Measurements from ENCODE around the gene TBC1D22A. TPM values are rescaled to one million over a fixed set of nuclear protein-coding genes. Genes with fewer than 3 reads are reported as not detected.

Gene TBC1D22A
- total RNA-seq, 1 donor from 2014 or later, result 41.0 TPM

DNA sequence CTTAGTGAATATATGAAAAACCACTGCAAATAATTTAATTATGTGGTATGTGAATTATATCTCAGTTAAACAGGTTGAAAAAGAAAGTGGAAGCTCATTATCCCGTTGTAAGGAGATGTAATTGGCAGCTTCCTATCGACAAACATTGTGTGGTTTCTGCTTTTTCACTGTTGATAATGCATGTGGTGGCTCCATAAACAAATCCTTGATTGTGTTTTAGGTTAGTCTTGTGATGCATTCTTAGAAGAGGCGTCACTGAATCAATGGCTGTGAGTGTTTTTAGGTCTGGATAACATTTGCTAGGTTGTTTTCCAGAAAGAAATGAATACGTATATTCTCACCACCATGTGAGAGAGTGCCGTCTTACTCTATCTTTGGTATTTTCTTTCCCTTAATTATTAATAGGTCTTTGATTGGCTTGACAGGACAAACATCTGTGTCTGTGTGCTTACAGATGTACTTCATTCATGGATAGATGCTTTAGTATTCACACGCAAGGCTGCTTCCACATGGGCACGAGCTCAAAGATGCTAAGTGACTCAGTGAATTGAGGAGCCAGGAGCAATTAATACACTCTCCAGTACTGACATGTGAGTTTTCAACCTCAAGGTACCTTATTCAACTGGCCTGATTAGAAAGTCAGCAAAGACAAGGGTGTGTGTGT lies 166.7 kb downstream of the TBC1D22A start:
- DNase-seq, result no peak

DNA sequence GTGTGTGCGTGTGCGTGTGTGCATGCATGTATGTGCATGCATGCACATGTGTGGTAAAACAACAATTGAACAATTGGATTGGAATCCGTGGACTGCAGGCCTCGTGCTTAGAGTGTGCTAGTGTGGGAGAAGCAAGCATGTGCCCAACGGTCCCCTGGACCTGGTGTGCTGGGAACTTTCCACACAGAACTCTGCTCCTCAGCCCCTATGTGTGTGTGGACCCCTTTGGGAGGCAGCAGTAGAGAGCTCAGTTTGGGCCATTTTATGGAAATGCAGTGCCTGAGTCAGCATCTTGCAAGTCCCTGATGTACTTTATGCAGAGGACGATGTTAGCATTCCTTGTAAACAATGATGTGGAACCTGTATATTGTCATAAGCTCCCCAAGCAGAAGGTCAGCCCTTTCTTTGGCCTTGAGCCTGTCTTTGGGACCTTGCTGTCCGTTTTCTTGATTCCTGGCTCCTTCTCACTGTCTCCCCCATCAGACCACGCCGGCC lies 167.3 kb downstream of the TBC1D22A start:
- no peak overlapping the region for H3K27ac Mint-ChIP-seq
- H3K36me3 Mint-ChIP-seq (ENCODE audit: low read depth), result peaks cover 11% of the 10 kb centered on the region
- H3K4me3 Mint-ChIP-seq, result no peak overlapping the region
- intact Hi-C loops (cut with micrococcal nuclease), result no loop called here
- H3K9me3 Mint-ChIP-seq, result no peaks in the 10 kb centered on the region
- peaks cover 15% of the 10 kb centered on the region for H3K4me1 Mint-ChIP-seq
- no peaks in the 10 kb centered on the region for H3K27me3 Mint-ChIP-seq
- DNase-seq, result no peak

More for the DNA sequence above, 166.7 kb downstream of the TBC1D22A start:
- Mint-ChIP-seq H3K4me3 (no peak overlapping the region), H3K4me1 (peaks cover 11% of the 10 kb centered on the region), H3K27me3 (no peaks in the 10 kb centered on the region), H3K9me3 (no peaks in the 10 kb centered on the region), H3K27ac (no peak overlapping the region), H3K36me3 (ENCODE audit: low read depth) (peaks cover 11% of the 10 kb centered on the region)
- intact Hi-C loops (cut with micrococcal nuclease), result no loop called here

DNA sequence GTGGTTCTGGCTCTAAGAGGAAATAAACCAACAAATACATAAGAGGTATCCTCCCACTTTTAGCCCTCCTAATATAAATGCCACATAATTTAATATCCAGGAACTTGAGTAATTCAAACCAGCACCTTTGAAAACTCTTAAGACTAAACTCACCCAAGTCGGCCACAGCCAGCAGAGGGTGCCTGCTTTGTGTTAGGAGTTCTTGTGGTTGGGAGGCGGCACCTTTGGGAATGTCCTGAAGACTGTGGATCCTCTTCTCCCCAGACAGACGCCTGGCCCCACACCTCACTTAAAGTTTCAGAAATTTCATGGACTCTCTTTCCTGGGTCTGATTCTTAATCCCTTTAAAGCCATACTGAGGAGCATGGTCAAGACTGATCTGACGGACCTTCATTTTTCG lies 169.0 kb downstream of the TBC1D22A start:
- peaks cover 23% of the 10 kb centered on the region for H3K4me1 Mint-ChIP-seq
- no peak for DNase-seq
- peaks cover 9% of the 10 kb centered on the region for H3K36me3 Mint-ChIP-seq (ENCODE audit: low read depth)
- intact Hi-C loops (cut with micrococcal nuclease), result no loop called here
- H3K27ac Mint-ChIP-seq, result no peak overlapping the region
- H3K27me3 Mint-ChIP-seq, result no peaks in the 10 kb centered on the region
- no peak overlapping the region for H3K4me3 Mint-ChIP-seq
- no peaks in the 10 kb centered on the region for H3K9me3 Mint-ChIP-seq

DNA sequence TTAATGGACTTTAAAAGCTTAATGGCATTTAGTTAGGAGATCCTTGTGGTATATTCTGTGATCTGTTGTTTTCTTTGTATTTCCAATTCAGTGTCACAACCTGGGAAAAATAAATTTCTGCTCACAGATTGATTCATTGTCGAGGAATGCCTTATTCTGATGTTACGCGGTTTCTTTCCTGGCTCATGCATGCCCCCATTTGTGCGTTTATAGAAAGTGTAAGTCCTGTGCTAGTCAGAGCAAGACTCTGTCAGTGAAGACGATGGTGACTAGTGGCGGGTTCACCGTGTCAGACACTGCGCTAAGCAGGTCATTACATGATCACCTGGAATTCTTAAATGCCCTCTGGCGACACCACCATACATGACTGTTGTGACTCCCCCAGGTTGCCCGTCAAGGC lies 169.4 kb downstream of the TBC1D22A start:
- Mint-ChIP-seq H3K4me1 (peaks cover 23% of the 10 kb centered on the region), H3K36me3 (ENCODE audit: low read depth) (peaks cover 9% of the 10 kb centered on the region), H3K4me3 (no peak overlapping the region), H3K27me3 (no peaks in the 10 kb centered on the region), H3K27ac (no peak overlapping the region), H3K9me3 (no peaks in the 10 kb centered on the region)
- no peak for DNase-seq
- intact Hi-C loops (cut with micrococcal nuclease), result no loop called here

DNA sequence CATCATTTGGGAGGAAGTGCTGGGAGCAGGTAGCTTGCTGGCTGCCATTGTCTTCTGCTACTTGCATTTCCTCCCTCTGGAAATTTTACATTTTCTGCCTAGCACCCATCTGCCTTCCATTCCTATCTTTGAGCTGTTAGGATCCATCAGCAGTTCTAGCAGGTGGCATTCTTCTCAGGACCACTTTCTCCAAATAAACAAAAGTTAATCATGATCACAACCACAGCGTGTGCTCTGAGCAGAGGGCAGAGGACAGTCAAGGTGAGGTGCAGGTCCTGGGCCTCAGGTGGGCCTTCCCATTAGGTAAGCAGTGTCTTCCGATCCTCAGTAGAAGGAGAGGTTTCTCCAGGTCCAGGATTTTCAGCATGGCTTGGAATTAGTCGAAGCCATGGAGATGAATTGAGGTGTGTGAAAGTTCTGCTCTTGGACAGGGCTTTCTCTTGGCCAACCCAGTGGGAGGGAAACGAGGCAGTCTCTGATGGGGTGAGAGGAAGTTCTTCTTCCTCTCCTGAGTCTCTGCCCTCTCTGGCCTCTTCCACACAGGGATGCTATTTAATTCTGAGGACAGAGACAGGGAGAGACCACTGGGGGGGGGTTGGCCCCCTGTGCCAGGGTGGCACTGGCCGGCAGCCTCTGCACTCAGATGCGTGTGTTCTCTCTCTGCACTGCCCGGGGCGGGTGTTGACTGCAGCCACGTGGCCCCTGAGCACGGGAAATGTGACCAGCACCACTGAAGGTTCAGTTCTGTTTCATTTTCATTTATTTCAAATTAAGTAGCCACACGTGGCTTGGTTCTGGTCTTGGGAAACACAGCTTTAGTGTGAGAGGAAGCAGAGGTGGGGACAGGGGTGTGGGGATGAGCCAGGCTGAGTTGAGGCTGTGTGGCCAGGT lies 170.8 kb downstream of the TBC1D22A start:
- Mint-ChIP-seq H3K27ac (no peak overlapping the region), H3K36me3 (ENCODE audit: low read depth) (peaks cover 9% of the 10 kb centered on the region), H3K4me1 (peaks cover 23% of the 10 kb centered on the region), H3K9me3 (no peaks in the 10 kb centered on the region), H3K27me3 (no peaks in the 10 kb centered on the region), H3K4me3 (no peak overlapping the region)
- no peak for DNase-seq
- intact Hi-C loops (cut with micrococcal nuclease), result no loop called here

DNA sequence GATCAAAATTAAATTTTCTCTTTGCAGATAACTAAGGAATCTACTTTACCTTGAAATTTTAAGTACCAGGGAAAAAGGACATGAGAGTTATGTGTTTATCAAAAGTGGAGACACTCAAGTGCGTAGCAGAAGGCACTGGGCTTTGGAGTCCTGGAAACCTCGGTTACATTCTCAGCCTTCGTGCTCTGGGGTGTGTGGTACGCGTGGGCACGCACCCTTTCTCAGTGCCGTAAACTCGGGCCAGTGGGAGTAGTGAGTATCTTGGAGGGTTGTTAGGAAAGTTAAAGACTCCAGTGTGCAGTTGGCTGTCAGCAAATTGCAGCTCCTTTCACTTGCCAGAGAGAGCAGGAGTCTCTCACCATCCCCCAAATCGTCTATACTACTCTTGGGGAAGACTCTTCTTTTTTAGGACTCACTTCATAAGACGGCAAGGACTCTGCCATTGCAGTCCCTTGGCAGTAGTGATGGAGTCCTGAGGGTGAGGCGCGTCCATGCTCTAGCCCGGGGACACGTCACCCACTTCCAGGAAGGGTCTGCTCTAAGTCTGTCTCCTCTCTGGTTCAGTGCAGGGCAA lies 171.8 kb downstream of the TBC1D22A start:
- peaks cover 9% of the 10 kb centered on the region for H3K36me3 Mint-ChIP-seq (ENCODE audit: low read depth)
- no peak for DNase-seq
- no peak overlapping the region for H3K4me3 Mint-ChIP-seq
- peaks cover 23% of the 10 kb centered on the region for H3K4me1 Mint-ChIP-seq
- H3K9me3 Mint-ChIP-seq, result no peaks in the 10 kb centered on the region
- H3K27ac Mint-ChIP-seq, result no peak overlapping the region
- H3K27me3 Mint-ChIP-seq, result no peaks in the 10 kb centered on the region
- intact Hi-C loops (cut with micrococcal nuclease), result no loop called here

DNA sequence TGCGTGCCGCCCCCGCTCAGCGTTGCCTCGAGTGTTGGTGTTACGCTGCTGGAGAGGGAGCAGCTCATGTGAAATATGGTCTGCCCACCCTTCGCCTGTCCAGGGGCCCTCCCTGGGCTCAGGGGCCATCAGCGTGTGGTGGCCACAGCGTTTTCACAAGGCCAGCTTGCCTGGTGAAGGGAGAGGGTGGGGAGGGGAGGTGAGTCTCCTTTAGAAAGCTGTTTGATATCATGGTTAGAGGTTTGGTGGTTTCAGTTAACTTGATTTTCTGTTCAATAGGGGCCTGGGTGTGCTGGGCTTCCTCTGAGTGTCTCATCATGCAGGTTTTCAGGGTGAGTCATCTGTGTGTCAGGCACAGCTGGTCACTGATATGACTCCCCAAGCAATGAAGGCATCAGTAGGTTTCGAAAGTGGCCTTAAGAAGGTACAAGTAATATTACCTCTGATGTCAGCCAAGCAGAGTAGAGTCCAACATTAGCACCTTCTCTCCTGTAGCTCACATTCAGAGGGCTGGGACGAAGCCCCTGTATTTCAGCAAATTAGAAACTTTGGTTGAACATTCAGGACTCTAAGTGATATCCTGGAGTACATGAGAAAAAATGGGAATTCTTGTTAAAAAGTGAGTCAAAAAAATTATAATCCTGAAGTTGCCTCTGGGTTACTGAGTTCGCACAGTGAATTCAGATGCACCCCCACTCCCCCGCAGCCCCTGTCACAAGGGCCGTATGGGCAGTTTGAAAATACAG lies 172.5 kb downstream of the TBC1D22A start:
- no peak overlapping the region for H3K4me3 Mint-ChIP-seq
- H3K4me1 Mint-ChIP-seq, result peaks cover 23% of the 10 kb centered on the region
- intact Hi-C loops (cut with micrococcal nuclease), result no loop called here
- no peak for DNase-seq
- H3K9me3 Mint-ChIP-seq, result no peaks in the 10 kb centered on the region
- H3K27me3 Mint-ChIP-seq, result no peaks in the 10 kb centered on the region
- H3K27ac Mint-ChIP-seq, result no peak overlapping the region
- H3K36me3 Mint-ChIP-seq (ENCODE audit: low read depth), result peaks cover 12% of the 10 kb centered on the region

DNA sequence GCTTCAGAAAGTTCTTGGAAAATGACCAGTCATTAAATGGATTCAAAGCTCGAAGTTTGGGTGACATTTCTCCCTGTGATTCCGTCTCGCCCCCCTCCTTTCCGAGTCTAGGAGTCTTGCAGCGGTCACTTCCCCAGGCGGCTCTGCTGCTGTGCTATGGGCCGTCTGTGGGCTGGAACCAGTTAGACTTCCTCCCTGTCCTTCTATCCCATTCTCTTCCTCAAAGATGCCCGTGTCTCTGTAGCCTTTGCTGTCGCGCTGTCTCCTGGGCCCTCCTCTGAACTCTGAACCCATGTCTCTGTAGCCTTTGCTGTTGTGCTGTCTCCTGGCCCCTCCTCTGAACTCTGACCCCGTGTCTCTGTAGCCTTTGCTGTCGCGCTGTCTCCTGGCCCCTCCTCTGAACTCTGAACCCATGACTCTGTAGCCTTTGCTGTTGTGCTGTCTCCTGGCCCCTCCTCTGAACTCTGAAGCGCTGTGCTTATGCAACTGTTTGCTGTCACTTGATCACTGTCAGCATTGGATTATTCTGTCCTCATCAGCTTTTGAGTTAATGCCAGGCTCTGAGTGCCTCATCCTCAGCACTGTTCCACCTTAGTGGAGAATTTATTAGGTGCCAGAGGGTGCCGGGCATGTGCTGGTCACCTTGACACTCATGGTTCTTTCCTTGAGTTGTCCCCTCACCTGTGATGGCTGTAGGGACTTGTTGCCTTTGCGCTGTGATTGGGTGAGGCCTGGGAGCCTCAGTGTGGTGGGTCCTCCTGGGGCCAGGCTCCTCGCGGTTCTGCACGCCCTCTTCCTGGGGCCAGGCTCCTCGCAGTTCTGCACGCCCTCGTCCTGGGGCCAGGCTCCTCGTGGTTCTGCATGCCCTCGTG lies 173.3 kb downstream of the TBC1D22A start:
- no peaks in the 10 kb centered on the region for H3K9me3 Mint-ChIP-seq
- H3K4me3 Mint-ChIP-seq, result no peak overlapping the region
- H3K27me3 Mint-ChIP-seq, result no peaks in the 10 kb centered on the region
- no peak overlapping the region for H3K27ac Mint-ChIP-seq
- intact Hi-C loops (cut with micrococcal nuclease), result no loop called here
- peaks cover 12% of the 10 kb centered on the region for H3K36me3 Mint-ChIP-seq (ENCODE audit: low read depth)
- H3K4me1 Mint-ChIP-seq, result peaks cover 23% of the 10 kb centered on the region
- no peak for DNase-seq

DNA sequence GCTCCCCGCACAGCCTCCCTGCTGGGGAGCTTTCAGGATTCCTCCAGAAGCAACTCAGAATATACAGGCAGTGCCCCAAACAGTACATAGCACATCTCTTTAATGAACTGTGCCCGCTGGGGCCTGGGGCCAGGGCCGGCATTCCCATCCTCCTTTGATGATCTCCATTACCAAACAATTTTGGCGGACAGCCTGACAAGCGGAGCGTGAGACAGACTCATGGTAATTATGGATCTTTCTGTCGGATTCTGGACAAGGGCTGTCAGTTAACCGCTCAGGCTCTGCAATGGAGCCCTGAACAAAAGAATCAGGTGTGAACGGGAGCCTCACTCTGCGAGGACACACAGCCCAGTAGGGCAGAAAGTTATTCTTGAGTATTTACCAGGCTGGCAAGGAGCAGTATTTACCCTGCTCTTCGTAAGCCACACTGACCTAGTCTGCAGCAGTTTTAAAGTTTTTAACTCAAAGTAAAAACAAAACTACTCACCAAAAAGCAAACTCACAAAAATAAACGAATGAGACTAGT lies 174.0 kb downstream of the TBC1D22A start:
- no peaks in the 10 kb centered on the region for H3K9me3 Mint-ChIP-seq
- H3K4me1 Mint-ChIP-seq, result peaks cover 23% of the 10 kb centered on the region
- no peak for DNase-seq
- H3K4me3 Mint-ChIP-seq, result no peak overlapping the region
- H3K27ac Mint-ChIP-seq, result no peak overlapping the region
- intact Hi-C loops (cut with micrococcal nuclease), result no loop called here
- H3K36me3 Mint-ChIP-seq (ENCODE audit: low read depth), result peaks cover 12% of the 10 kb centered on the region
- no peaks in the 10 kb centered on the region for H3K27me3 Mint-ChIP-seq

DNA sequence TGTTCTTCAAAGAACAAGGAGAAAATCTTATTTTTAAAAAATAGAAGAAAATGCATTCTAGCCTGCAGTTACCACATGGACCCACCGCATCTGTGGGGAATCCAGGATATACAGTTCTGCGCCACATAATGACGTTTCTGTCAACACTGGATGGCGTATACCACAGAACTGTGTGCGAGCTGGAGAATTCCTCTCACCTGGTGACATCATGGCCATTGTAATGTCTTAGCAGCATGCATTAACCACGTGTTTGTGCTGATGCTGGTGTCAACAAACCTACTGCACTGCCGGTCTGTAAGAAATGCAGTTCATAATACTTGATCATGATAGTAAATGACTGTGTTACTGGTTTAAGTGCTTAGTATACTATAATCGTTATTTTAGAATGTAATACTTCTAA lies 174.7 kb downstream of the TBC1D22A start:
- Mint-ChIP-seq H3K9me3 (no peaks in the 10 kb centered on the region), H3K4me3 (no peak overlapping the region), H3K27ac (no peak overlapping the region), H3K36me3 (ENCODE audit: low read depth) (peaks cover 6% of the 10 kb centered on the region), H3K4me1 (peaks cover 22% of the 10 kb centered on the region), H3K27me3 (no peaks in the 10 kb centered on the region)
- DNase-seq, result no peak
- intact Hi-C loops (cut with micrococcal nuclease), result no loop called here

DNA sequence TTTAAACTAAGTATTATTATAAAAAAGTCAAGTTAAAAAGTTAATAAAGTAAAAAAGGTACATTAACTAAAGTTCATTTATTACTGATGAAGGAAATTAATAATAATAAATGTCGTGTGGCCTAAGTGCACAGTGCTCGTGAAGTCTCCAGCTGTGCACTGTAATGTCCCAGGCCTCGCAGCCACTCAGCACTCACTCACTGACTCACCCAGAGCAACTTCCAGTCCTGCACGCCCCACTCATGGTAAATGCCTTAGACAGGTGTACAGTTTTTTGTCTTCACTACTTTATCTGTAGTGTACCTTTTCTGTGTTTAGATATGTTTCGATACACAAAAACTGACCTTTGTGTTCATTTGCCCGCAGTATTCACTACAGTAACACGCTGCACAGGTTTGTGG lies 175.5 kb downstream of the TBC1D22A start:
- Mint-ChIP-seq H3K36me3 (ENCODE audit: low read depth) (peaks cover 4% of the 10 kb centered on the region), H3K9me3 (no peaks in the 10 kb centered on the region)

DNA sequence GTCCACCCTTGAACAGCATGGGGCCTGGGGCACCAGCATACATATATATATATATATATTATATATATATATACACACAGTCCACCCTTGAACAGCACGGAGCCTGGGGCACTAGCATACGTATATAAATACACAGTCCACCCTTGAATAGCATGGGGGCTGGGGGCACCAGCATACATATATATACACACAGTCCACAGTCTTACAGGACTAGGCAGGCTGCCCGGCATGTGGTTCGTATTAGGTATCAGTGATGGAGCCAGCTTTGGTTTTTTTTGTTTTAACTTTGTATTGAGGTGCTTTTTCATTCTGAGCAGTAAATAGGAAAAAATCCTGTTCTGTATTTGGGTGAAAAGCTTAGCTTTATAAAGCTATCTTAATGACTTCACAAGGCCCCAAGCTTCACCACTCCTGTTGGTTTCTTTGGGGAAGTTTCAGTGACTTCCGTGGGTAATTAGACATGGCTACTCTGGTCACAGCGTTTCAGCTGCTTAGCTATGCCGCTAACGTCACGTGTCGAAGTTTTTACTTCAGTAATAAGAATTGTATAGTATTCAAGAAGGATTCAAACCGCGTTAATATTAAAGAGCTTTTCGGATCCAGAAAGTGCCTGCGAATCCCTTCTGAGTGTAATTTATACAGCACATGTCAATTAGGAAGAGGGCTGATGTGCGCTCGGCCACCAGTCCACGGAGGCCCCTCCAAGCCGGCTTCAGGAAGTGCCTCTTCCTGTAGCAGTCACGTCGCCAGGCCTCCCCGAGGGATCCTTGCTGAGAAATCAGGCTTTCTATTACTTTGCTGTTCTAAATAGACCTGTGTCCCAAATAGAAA lies 179.7 kb downstream of the TBC1D22A start:
- DNase-seq, result no peak
- Mint-ChIP-seq H3K27me3 (no peaks in the 10 kb centered on the region), H3K36me3 (ENCODE audit: low read depth) (peaks cover 5% of the 10 kb centered on the region), H3K9me3 (no peaks in the 10 kb centered on the region), H3K4me3 (no peak overlapping the region), H3K27ac (no peak overlapping the region), H3K4me1 (peaks cover 2% of the 10 kb centered on the region)
- intact Hi-C loops (cut with micrococcal nuclease), result no loop called here

More for the DNA sequence above, 175.5 kb downstream of the TBC1D22A start:
- intact Hi-C loops (cut with micrococcal nuclease), result no loop called here
- no peak overlapping the region for H3K27ac Mint-ChIP-seq
- H3K4me3 Mint-ChIP-seq, result no peak overlapping the region
- H3K27me3 Mint-ChIP-seq, result no peaks in the 10 kb centered on the region
- H3K4me1 Mint-ChIP-seq, result peaks cover 19% of the 10 kb centered on the region
- no peak for DNase-seq

Data from activated CD4-positive, alpha-beta T cell treated with anti-CD3 and anti-CD28 coated beads, Interleukin-2, amount 10 ng/mL, durations not matched to agents 24 days and 14 days (primary cell).